WTC11 (cell line): ENCODE measurements around the gene AGA. TPM values are rescaled to one million over a fixed set of nuclear protein-coding genes. Genes with fewer than 3 reads are reported as not detected.

Source experiments
- ATAC-seq: fragments of 200-7000 bp; cut with Tn5 transposase; 2 replicates; pipeline ENCODE4 v1.10.0; 2021; ENCODE audit warnings: mild to moderate bottlenecking, moderate library complexity
- CTCF ChIA-PET: fragments of 300-600 bp; sonication (Branson Sonifier 250); formaldehyde crosslinking; loops from one replicate; lab custom pipeline; 2021; ENCODE audit warnings: antibody characterized with exemption; lab: Charles Lee
- POLR2A ChIA-PET: fragments of 350-600 bp; sonication (Branson Sonifier 250); formaldehyde crosslinking; loops from one replicate; lab custom pipeline; 2021; ENCODE audit warnings: antibody characterized with exemption; lab: Charles Lee
- DNase-seq: peaks from one replicate; pipeline ENCODE4 v3.0.0; 2021; ENCODE audit warnings: low spot score
- H3K27ac Mint-ChIP-seq: 2 replicates; pipeline ENCODE4 v1.8.0; 2021; ENCODE audit warnings: mixed read lengths
- H3K27me3 Mint-ChIP-seq: 2 replicates; pipeline ENCODE4 v1.8.0; 2021; ENCODE audit warnings: low read depth, mild to moderate bottlenecking, moderate library complexity, mixed read lengths
- H3K36me3 Mint-ChIP-seq: 2 replicates; pipeline ENCODE4 v1.8.0; 2021; ENCODE audit warnings: mixed read lengths
- H3K4me1 Mint-ChIP-seq: 2 replicates; pipeline ENCODE4 v1.8.0; 2022; ENCODE audit warnings: mixed read lengths
- H3K4me3 Mint-ChIP-seq: 2 replicates; pipeline ENCODE4 v1.8.0; 2021; ENCODE audit warnings: mild to moderate bottlenecking, moderate library complexity, mixed read lengths
- H3K9me3 Mint-ChIP-seq: 2 replicates; pipeline ENCODE4 v1.8.0; 2021; ENCODE audit warnings: mixed read lengths
- CREB1 ChIP-seq: sonication (generic); formaldehyde crosslinking; IDR thresholded peaks from 2 replicates; pipeline ENCODE4 v1.8.0; 2023; ENCODE audit warnings: mild to moderate bottlenecking, missing genetic modification reagents
- CREM ChIP-seq: sonication (generic); formaldehyde crosslinking; IDR thresholded peaks from 2 replicates; pipeline ENCODE4 v1.8.1; 2022; ENCODE audit warnings: mild to moderate bottlenecking, missing genetic modification reagents, moderate library complexity
- EMX1 ChIP-seq: fragments of 250-450 bp; sonication (Bioruptor Pico); IDR thresholded peaks from 2 replicates; pipeline ENCODE4 v1.8.0; 2021; ENCODE audit warnings: mild to moderate bottlenecking
- GTF2I ChIP-seq: fragments of 250-450 bp; sonication (Bioruptor Pico); conservative IDR thresholded peaks from 2 replicates; pipeline ENCODE4 v1.4.0; 2021; ENCODE audit warnings: mild to moderate bottlenecking
- JAZF1 ChIP-seq: fragments of 250-450 bp; sonication (Bioruptor Pico); IDR thresholded peaks from 2 replicates; pipeline ENCODE4 v1.9.0; 2021; ENCODE audit warnings: moderate library complexity, mild to moderate bottlenecking, inconsistent platforms
- KAT7 ChIP-seq: sonication (generic); formaldehyde crosslinking; IDR thresholded peaks from 2 replicates; pipeline ENCODE4 v1.8.1; 2023; ENCODE audit warnings: missing genetic modification reagents, mild to moderate bottlenecking, borderline replicate concordance
- MXD4 ChIP-seq: fragments of 250-450 bp; sonication (Bioruptor Pico); IDR thresholded peaks from 2 replicates; pipeline ENCODE4 v1.8.0; 2021; ENCODE audit warnings: mild to moderate bottlenecking, moderate library complexity, borderline replicate concordance
- MYBL2 ChIP-seq: sonication (generic); formaldehyde crosslinking; IDR thresholded peaks from 2 replicates; pipeline ENCODE4 v1.8.1; 2023; ENCODE audit warnings: mild to moderate bottlenecking, moderate library complexity, missing genetic modification reagents
- NFYB ChIP-seq: sonication (generic); formaldehyde crosslinking; conservative IDR thresholded peaks from 2 replicates; pipeline ENCODE4 v1.8.0; 2022; ENCODE audit warnings: low read depth, missing genetic modification reagents
- PRRX2 ChIP-seq: fragments of 250-450 bp; sonication (Bioruptor Pico); IDR thresholded peaks from 2 replicates; pipeline ENCODE4 v1.8.0; 2021; ENCODE audit warnings: mild to moderate bottlenecking
- ZNF138 ChIP-seq: sonication (generic); formaldehyde crosslinking; conservative IDR thresholded peaks from 2 replicates; pipeline ENCODE4 v1.8.1; 2022; ENCODE audit warnings: mild to moderate bottlenecking, moderate library complexity, missing genetic modification reagents
- total RNA-seq: library from RNA; stranded (reverse); gene quantifications from 3 replicates; pipeline ENCODE4 v1.2.3, GENCODE V29; 2021
- TF ChIP-seq, protein P1 (sequence below): sonication (generic); formaldehyde crosslinking; IDR thresholded peaks from 2 replicates; pipeline ENCODE4 v1.8.1; 2023; ENCODE audit warnings: mild to moderate bottlenecking, missing genetic modification reagents, moderate library complexity
- TF ChIP-seq, protein P2 (sequence below): sonication (generic); formaldehyde crosslinking; IDR thresholded peaks from 2 replicates; pipeline ENCODE4 v1.8.0; 2023; ENCODE audit warnings: mild to moderate bottlenecking, missing genetic modification reagents
- TF ChIP-seq, protein P3 (sequence below): fragments of 250-450 bp; sonication (Bioruptor Pico); IDR thresholded peaks from 2 replicates; pipeline ENCODE4 v1.9.0; 2021; ENCODE audit warnings: mild to moderate bottlenecking
- TF ChIP-seq, protein P4 (sequence below): sonication (generic); formaldehyde crosslinking; IDR thresholded peaks from 2 replicates; pipeline ENCODE4 v1.8.0; 2023; ENCODE audit warnings: missing genetic modification reagents, mild to moderate bottlenecking, borderline replicate concordance

The AGA gene
- total RNA-seq, 1 experiment from 2014 or later, result 6.8 TPM

DNA sequence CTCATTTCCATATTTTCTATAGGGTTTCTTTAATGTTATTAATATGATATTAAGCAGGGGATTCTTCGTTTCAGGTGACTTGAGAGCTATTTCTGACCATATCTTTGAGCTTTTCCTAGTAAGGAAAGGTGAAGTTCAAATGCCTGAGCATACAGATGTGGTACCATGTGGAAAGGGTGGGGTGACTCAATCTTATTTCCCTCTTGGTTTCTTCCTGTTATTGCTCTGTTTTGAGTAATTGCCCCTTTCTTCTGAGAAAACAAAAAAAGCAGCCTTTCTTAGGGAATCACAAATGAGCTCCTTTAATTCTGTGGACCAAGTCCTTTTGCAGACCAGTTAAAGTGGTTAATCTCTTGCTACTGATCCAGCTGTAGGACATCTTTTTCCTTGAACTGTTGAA lies 41.0 kb upstream of the AGA start:
- Mint-ChIP-seq H3K27me3 (no peaks in the 10 kb centered on the region), H3K36me3 (peaks cover 4% of the 10 kb centered on the region), H3K4me3 (no peak overlapping the region), H3K9me3 (no peaks in the 10 kb centered on the region), H3K4me1 (peaks cover 28% of the 10 kb centered on the region), H3K27ac (no peak overlapping the region)
- TF ChIP-seq ZNF138, result no peak
- TF ChIP-seq MXD4, result no peak
- no peak for TF ChIP-seq EMX1
- TF ChIP-seq, protein P1, sequence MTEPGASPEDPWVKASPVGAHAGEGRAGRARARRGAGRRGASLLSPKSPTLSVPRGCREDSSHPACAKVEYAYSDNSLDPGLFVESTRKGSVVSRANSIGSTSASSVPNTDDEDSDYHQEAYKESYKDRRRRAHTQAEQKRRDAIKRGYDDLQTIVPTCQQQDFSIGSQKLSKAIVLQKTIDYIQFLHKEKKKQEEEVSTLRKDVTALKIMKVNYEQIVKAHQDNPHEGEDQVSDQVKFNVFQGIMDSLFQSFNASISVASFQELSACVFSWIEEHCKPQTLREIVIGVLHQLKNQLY (CRISPR knock-in tag), result no peak
- TF ChIP-seq, protein P2, sequence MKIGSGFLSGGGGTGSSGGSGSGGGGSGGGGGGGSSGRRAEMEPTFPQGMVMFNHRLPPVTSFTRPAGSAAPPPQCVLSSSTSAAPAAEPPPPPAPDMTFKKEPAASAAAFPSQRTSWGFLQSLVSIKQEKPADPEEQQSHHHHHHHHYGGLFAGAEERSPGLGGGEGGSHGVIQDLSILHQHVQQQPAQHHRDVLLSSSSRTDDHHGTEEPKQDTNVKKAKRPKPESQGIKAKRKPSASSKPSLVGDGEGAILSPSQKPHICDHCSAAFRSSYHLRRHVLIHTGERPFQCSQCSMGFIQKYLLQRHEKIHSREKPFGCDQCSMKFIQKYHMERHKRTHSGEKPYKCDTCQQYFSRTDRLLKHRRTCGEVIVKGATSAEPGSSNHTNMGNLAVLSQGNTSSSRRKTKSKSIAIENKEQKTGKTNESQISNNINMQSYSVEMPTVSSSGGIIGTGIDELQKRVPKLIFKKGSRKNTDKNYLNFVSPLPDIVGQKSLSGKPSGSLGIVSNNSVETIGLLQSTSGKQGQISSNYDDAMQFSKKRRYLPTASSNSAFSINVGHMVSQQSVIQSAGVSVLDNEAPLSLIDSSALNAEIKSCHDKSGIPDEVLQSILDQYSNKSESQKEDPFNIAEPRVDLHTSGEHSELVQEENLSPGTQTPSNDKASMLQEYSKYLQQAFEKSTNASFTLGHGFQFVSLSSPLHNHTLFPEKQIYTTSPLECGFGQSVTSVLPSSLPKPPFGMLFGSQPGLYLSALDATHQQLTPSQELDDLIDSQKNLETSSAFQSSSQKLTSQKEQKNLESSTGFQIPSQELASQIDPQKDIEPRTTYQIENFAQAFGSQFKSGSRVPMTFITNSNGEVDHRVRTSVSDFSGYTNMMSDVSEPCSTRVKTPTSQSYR (CRISPR knock-in tag), result no peak
- TF ChIP-seq CREM (CRISPR knock-in tag), result no peak
- no peak for TF ChIP-seq CREB1 (CRISPR knock-in tag)
- no peak for TF ChIP-seq PRRX2
- no peak for TF ChIP-seq KAT7 (CRISPR knock-in tag)
- no peak for TF ChIP-seq JAZF1
- TF ChIP-seq NFYB (CRISPR knock-in tag), result no peak
- TF ChIP-seq MYBL2 (CRISPR knock-in tag), result no peak
- no peak for TF ChIP-seq GTF2I (CRISPR knock-in tag)
- POLR2A ChIA-PET, result no interaction called here
- CTCF ChIA-PET, result interaction anchor here (1.1 kb wide), 1 partner anchor 22 kb away, joined by 3 read pairs; no protein-coding TSS in a partner anchor
- no peak for DNase-seq
- no peak for ATAC-seq

DNA sequence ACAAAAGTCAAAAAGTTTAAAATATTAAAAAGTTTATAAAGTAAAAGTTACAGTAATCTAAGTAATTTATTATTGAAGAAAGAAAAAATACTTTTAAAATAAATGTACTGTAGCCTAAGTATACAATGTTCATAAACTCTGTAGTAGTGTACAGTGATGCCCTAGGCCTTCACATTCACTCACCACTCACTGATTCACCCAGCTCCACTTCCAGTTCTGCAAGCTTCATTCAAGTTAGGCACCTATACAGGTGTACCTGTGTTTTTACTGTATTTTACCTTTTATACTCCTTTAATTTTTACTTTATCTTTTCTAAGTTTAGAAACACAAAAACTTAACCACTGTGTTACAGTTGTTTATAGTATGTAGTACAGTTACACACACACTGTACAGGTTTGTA lies 40.1 kb upstream of the AGA start:
- ChIA-PET POLR2A (no interaction called here), CTCF (no interaction called here)
- TF ChIP-seq, protein P3, sequence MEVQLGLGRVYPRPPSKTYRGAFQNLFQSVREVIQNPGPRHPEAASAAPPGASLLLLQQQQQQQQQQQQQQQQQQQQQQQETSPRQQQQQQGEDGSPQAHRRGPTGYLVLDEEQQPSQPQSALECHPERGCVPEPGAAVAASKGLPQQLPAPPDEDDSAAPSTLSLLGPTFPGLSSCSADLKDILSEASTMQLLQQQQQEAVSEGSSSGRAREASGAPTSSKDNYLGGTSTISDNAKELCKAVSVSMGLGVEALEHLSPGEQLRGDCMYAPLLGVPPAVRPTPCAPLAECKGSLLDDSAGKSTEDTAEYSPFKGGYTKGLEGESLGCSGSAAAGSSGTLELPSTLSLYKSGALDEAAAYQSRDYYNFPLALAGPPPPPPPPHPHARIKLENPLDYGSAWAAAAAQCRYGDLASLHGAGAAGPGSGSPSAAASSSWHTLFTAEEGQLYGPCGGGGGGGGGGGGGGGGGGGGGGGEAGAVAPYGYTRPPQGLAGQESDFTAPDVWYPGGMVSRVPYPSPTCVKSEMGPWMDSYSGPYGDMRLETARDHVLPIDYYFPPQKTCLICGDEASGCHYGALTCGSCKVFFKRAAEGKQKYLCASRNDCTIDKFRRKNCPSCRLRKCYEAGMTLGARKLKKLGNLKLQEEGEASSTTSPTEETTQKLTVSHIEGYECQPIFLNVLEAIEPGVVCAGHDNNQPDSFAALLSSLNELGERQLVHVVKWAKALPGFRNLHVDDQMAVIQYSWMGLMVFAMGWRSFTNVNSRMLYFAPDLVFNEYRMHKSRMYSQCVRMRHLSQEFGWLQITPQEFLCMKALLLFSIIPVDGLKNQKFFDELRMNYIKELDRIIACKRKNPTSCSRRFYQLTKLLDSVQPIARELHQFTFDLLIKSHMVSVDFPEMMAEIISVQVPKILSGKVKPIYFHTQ (CRISPR knock-in tag), result no peak
- TF ChIP-seq, protein P4, sequence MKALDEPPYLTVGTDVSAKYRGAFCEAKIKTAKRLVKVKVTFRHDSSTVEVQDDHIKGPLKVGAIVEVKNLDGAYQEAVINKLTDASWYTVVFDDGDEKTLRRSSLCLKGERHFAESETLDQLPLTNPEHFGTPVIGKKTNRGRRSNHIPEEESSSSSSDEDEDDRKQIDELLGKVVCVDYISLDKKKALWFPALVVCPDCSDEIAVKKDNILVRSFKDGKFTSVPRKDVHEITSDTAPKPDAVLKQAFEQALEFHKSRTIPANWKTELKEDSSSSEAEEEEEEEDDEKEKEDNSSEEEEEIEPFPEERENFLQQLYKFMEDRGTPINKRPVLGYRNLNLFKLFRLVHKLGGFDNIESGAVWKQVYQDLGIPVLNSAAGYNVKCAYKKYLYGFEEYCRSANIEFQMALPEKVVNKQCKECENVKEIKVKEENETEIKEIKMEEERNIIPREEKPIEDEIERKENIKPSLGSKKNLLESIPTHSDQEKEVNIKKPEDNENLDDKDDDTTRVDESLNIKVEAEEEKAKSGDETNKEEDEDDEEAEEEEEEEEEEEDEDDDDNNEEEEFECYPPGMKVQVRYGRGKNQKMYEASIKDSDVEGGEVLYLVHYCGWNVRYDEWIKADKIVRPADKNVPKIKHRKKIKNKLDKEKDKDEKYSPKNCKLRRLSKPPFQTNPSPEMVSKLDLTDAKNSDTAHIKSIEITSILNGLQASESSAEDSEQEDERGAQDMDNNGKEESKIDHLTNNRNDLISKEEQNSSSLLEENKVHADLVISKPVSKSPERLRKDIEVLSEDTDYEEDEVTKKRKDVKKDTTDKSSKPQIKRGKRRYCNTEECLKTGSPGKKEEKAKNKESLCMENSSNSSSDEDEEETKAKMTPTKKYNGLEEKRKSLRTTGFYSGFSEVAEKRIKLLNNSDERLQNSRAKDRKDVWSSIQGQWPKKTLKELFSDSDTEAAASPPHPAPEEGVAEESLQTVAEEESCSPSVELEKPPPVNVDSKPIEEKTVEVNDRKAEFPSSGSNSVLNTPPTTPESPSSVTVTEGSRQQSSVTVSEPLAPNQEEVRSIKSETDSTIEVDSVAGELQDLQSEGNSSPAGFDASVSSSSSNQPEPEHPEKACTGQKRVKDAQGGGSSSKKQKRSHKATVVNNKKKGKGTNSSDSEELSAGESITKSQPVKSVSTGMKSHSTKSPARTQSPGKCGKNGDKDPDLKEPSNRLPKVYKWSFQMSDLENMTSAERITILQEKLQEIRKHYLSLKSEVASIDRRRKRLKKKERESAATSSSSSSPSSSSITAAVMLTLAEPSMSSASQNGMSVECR, result no peak
- Mint-ChIP-seq H3K4me3 (no peak overlapping the region), H3K27me3 (no peaks in the 10 kb centered on the region), H3K9me3 (no peaks in the 10 kb centered on the region), H3K4me1 (peaks cover 28% of the 10 kb centered on the region), H3K27ac (no peak overlapping the region), H3K36me3 (peaks cover under 1% of the 10 kb centered on the region)
- no peak for ATAC-seq
- no peak for DNase-seq
